GM23338 (cell line): Measurements from ENCODE around the gene CFAP47. TPM values are rescaled to one million over a fixed set of nuclear protein-coding genes. Genes with fewer than 3 reads are reported as not detected.

Source experiments
- ATAC-seq: fragments of 200-7000 bp; cut with Tn5 transposase; 3 replicates; pipeline ENCODE4 v1.9.1; 2020
- DNase-seq: peaks from one replicate; pipeline ENCODE4 v3.0.0-alpha.2; 2015; ENCODE audit warnings: low spot score
- H2AFZ ChIP-seq: fragments of 200-600 bp; sonication (generic); 2 replicates; pipeline ENCODE4 v1.8.0; 2016; ENCODE audit warnings: antibody characterized with exemption, mild to moderate bottlenecking, moderate library complexity
- H3F3A ChIP-seq: fragments of 200-600 bp; sonication (generic); replicated peaks from 2 replicates; pipeline ENCODE4 v1.8.0; 2017; ENCODE audit warnings: antibody characterized with exemption, mixed run types, low read depth
- H3K27ac ChIP-seq: fragments of 200-600 bp; sonication (generic); 2 replicates; pipeline ENCODE4 v1.6.1; 2016; ENCODE audit warnings: low read depth
- H3K27me3 ChIP-seq: fragments of 200-600 bp; sonication (generic); 2 replicates; pipeline ENCODE4 v1.8.0; 2016; ENCODE audit warnings: mild to moderate bottlenecking, mixed run types, moderate library complexity; ENCODE audit not compliant: insufficient read depth
- H3K36me3 ChIP-seq: fragments of 200-600 bp; sonication (generic); 2 replicates; pipeline ENCODE4 v1.8.0; 2016; ENCODE audit warnings: mild to moderate bottlenecking; ENCODE audit not compliant: insufficient read depth
- H3K4me1 ChIP-seq: fragments of 200-600 bp; sonication (generic); 2 replicates; pipeline ENCODE4 v1.8.0; 2016; ENCODE audit warnings: mild to moderate bottlenecking, moderate library complexity; ENCODE audit not compliant: insufficient read depth
- H3K4me2 ChIP-seq: fragments of 200-600 bp; sonication (generic); 2 replicates; pipeline ENCODE4 v1.7.1; 2017; ENCODE audit warnings: mixed run types
- H3K4me3 ChIP-seq: fragments of 200-600 bp; sonication (generic); 2 replicates; pipeline ENCODE4 v1.6.1; 2016; ENCODE audit warnings: mixed run types
- H3K79me2 ChIP-seq: fragments of 200-600 bp; sonication (generic); replicated peaks from 2 replicates; pipeline ENCODE4 v1.8.0; 2017; ENCODE audit warnings: mild to moderate bottlenecking; ENCODE audit not compliant: insufficient read depth
- H3K9me2 ChIP-seq: fragments of 200-600 bp; sonication (generic); 2 replicates; pipeline ENCODE4 v1.8.0; 2017; ENCODE audit not compliant: insufficient read depth
- H4K20me1 ChIP-seq: fragments of 200-600 bp; sonication (generic); replicated peaks from 2 replicates; pipeline ENCODE4 v1.8.0; 2017; ENCODE audit warnings: mild to moderate bottlenecking; ENCODE audit not compliant: insufficient read depth
- H3K27ac Mint-ChIP-seq: 2 replicates; pipeline ENCODE4 v1.8.0; 2020; ENCODE audit warnings: inconsistent platforms, mild to moderate bottlenecking, moderate library complexity, mixed read lengths
- H3K27me3 Mint-ChIP-seq: 3 replicates; pipeline ENCODE4 v1.8.0; 2022; ENCODE audit warnings: low read depth, mild to moderate bottlenecking, moderate library complexity, mixed read lengths, inconsistent platforms; ENCODE audit not compliant: insufficient read depth, poor library complexity
- H3K36me3 Mint-ChIP-seq: 3 replicates; pipeline ENCODE4 v1.8.0; 2021; ENCODE audit warnings: low read depth, mild to moderate bottlenecking, inconsistent platforms, moderate library complexity, mixed read lengths
- H3K4me1 Mint-ChIP-seq: 3 replicates; pipeline ENCODE4 v1.8.0; 2020; ENCODE audit warnings: mild to moderate bottlenecking, inconsistent platforms, mixed read lengths
- H3K4me3 Mint-ChIP-seq: 3 replicates; pipeline ENCODE4 v1.8.0; 2021; ENCODE audit warnings: moderate library complexity, mild to moderate bottlenecking, inconsistent platforms, mixed read lengths
- H3K9me3 Mint-ChIP-seq: 3 replicates; pipeline ENCODE4 v1.8.0; 2020; ENCODE audit warnings: moderate library complexity, mild to moderate bottlenecking, inconsistent platforms, mixed read lengths
- EZH2phosphoT487 ChIP-seq: fragments of 200-600 bp; sonication (generic); IDR thresholded peaks from one replicate; pipeline ENCODE4 v1.8.1; 2018; ENCODE audit warnings: antibody characterized with exemption; ENCODE audit not compliant: unreplicated experiment
- POLR2AphosphoS5 ChIP-seq: IDR thresholded peaks from 2 replicates; pipeline ENCODE4 v1.6.1; 2016; ENCODE audit warnings: antibody characterized with exemption, low read depth
- polyA plus RNA-seq: library from polyadenylated mRNA; unstranded; fragments of >200 nt; fragmentation: Nextera tagmentation; extraction: Ambion mirVana; gene quantifications from 2 replicates; pipeline ENCODE4 v1.2.1, GENCODE V29; 2016
- total RNA-seq: library from RNA; depleted of rRNA; stranded (reverse); fragments of >200 nt; shearing (Covaris generic); gene quantifications from 2 replicates; pipeline ENCODE4 v1.2.3, GENCODE V29; 2014
- TF ChIP-seq, protein P1 (sequence below): IDR thresholded peaks from one replicate; pipeline ENCODE4 v1.6.1; 2018; ENCODE audit warnings: antibody characterized with exemption; ENCODE audit not compliant: unreplicated experiment
- TF ChIP-seq, protein P2 (sequence below): fragments of 250-450 bp; sonication (Bioruptor Pico); IDR thresholded peaks from 2 replicates; pipeline ENCODE4 v1.5.0; 2020; ENCODE audit warnings: mild to moderate bottlenecking, moderate library complexity

The CFAP47 gene
- total and polyA plus RNA-seq, 2 experiments from 2014 or later = not detected

DNA sequence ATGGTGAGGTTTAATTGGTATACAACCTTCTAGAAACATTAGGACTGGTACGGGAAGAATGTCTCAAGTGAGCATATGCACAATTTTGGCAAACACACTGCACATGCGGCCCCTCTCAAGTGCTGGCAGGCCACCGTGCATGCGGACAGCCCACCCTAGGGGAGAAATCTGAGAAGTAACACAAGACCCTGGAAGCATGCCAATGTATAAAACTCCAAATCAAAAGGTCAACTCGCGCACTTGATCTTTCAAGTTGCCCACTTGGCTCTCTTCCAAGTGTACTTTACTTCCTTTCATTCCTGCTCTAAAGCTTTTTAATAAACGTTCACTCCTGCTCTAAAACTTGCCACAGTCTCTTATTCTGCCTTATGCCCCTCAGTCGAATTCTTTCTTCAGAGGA lies 488.3 kb downstream of the CFAP47 start:
- DNase-seq = no peak
- no peak overlapping the region for H3K27ac Mint-ChIP-seq
- Histone ChIP-seq H3F3A (no peaks in the 10 kb centered on the region), H3K36me3 (no peaks in the 10 kb centered on the region), H3K27ac (no peak overlapping the region), H3K4me1 (no peaks in the 10 kb centered on the region), H2AFZ (no peak overlapping the region), H4K20me1 (no peaks in the 10 kb centered on the region), H3K4me2 (no peak overlapping the region), H3K27me3 (no peaks in the 10 kb centered on the region), H3K79me2 (no peaks in the 10 kb centered on the region), H3K9me2 (no peaks in the 10 kb centered on the region), H3K4me3 (no peak overlapping the region)
- no peaks in the 10 kb centered on the region for H3K36me3 Mint-ChIP-seq
- H3K9me3 Mint-ChIP-seq = no peaks in the 10 kb centered on the region
- H3K4me1 Mint-ChIP-seq = peaks cover 4% of the 10 kb centered on the region; the same call in 2 of the 3 replicates
- no peak for TF ChIP-seq POLR2AphosphoS5
- TF ChIP-seq, protein P1, sequence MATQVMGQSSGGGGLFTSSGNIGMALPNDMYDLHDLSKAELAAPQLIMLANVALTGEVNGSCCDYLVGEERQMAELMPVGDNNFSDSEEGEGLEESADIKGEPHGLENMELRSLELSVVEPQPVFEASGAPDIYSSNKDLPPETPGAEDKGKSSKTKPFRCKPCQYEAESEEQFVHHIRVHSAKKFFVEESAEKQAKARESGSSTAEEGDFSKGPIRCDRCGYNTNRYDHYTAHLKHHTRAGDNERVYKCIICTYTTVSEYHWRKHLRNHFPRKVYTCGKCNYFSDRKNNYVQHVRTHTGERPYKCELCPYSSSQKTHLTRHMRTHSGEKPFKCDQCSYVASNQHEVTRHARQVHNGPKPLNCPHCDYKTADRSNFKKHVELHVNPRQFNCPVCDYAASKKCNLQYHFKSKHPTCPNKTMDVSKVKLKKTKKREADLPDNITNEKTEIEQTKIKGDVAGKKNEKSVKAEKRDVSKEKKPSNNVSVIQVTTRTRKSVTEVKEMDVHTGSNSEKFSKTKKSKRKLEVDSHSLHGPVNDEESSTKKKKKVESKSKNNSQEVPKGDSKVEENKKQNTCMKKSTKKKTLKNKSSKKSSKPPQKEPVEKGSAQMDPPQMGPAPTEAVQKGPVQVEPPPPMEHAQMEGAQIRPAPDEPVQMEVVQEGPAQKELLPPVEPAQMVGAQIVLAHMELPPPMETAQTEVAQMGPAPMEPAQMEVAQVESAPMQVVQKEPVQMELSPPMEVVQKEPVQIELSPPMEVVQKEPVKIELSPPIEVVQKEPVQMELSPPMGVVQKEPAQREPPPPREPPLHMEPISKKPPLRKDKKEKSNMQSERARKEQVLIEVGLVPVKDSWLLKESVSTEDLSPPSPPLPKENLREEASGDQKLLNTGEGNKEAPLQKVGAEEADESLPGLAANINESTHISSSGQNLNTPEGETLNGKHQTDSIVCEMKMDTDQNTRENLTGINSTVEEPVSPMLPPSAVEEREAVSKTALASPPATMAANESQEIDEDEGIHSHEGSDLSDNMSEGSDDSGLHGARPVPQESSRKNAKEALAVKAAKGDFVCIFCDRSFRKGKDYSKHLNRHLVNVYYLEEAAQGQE = no peak
- no peak for TF ChIP-seq EZH2phosphoT487
- TF ChIP-seq, protein P2, sequence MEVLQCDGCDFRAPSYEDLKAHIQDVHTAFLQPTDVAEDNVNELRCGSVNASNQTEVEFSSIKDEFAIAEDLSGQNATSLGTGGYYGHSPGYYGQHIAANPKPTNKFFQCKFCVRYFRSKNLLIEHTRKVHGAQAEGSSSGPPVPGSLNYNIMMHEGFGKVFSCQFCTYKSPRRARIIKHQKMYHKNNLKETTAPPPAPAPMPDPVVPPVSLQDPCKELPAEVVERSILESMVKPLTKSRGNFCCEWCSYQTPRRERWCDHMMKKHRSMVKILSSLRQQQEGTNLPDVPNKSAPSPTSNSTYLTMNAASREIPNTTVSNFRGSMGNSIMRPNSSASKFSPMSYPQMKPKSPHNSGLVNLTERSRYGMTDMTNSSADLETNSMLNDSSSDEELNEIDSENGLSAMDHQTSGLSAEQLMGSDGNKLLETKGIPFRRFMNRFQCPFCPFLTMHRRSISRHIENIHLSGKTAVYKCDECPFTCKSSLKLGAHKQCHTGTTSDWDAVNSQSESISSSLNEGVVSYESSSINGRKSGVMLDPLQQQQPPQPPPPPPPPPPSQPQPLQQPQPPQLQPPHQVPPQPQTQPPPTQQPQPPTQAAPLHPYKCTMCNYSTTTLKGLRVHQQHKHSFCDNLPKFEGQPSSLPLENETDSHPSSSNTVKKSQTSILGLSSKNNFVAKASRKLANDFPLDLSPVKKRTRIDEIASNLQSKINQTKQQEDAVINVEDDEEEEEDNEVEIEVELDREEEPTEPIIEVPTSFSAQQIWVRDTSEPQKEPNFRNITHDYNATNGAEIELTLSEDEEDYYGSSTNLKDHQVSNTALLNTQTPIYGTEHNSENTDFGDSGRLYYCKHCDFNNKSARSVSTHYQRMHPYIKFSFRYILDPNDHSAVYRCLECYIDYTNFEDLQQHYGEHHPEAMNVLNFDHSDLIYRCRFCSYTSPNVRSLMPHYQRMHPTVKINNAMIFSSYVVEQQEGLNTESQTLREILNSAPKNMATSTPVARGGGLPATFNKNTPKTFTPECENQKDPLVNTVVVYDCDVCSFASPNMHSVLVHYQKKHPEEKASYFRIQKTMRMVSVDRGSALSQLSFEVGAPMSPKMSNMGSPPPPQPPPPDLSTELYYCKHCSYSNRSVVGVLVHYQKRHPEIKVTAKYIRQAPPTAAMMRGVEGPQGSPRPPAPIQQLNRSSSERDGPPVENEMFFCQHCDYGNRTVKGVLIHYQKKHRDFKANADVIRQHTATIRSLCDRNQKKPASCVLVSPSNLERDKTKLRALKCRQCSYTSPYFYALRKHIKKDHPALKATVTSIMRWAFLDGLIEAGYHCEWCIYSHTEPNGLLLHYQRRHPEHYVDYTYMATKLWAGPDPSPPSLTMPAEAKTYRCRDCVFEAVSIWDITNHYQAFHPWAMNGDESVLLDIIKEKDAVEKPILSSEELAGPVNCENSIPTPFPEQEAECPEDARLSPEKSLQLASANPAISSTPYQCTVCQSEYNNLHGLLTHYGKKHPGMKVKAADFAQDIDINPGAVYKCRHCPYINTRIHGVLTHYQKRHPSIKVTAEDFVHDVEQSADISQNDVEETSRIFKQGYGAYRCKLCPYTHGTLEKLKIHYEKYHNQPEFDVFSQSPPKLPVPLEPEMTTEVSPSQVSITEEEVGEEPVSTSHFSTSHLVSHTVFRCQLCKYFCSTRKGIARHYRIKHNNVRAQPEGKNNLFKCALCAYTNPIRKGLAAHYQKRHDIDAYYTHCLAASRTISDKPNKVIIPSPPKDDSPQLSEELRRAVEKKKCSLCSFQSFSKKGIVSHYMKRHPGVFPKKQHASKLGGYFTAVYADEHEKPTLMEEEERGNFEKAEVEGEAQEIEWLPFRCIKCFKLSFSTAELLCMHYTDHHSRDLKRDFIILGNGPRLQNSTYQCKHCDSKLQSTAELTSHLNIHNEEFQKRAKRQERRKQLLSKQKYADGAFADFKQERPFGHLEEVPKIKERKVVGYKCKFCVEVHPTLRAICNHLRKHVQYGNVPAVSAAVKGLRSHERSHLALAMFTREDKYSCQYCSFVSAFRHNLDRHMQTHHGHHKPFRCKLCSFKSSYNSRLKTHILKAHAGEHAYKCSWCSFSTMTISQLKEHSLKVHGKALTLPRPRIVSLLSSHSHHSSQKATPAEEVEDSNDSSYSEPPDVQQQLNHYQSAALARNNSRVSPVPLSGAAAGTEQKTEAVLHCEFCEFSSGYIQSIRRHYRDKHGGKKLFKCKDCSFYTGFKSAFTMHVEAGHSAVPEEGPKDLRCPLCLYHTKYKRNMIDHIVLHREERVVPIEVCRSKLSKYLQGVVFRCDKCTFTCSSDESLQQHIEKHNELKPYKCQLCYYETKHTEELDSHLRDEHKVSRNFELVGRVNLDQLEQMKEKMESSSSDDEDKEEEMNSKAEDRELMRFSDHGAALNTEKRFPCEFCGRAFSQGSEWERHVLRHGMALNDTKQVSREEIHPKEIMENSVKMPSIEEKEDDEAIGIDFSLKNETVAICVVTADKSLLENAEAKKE (CRISPR knock-in tag) = no peak
- ATAC-seq = no peak
- no peaks in the 10 kb centered on the region for H3K27me3 Mint-ChIP-seq
- no peak overlapping the region for H3K4me3 Mint-ChIP-seq
